Jurkat, Clone E6-1 (cell line): ENCODE results near the gene DOCK4.

Experiments
- DNase-seq: peaks from one replicate; pipeline ENCODE4 v3.0.0-alpha.2; 2011; ENCODE audit warnings: low read depth, low spot score
- H3K4me3 ChIP-seq: 2 replicates; pipeline ENCODE4 v1.5.1; 2011; ENCODE audit warnings: mild to moderate bottlenecking, low read length, control low read depth, moderate library complexity

The DOCK4 gene

DNA sequence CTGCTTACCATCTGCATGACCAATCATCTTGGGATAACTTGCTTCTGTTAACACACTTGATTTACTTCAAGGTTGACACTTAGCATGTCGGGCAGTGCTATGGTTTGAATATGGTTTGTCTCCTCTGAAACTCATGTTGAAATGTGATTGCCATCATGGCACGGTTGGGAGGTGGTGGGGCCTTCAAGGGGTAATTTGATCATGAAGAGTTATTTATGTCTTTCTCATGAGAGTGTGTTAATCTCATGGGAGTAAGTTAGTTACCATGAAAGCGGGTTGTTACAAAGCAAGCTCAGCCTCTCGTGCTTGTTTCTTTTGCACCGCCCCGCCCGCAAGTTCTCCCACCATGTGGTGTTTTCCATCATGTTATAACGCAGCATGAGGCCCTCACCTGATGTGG is 163.6 kb downstream of the DOCK4 start:
- no peak for DNase-seq
- H3K4me3 ChIP-seq = no peak overlapping the region

DNA sequence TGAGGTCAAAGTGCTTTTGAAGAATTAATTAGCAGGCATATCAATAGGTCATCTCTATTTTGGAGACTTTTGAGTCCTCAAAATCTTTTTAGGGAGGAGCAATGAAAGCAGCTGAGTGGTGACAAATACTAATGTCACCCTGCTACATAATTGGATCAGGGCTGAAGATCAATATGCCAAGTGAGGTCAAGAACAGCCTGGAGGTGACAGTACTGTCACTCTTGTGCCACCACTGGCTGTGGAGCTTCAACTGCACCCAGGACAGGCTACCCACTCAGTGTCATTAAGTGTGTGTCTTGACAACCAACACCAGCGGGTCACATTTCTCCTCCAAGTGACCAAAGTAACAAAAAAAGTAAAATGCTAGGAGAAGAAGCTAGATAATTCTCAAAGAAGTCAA is 167.8 kb downstream of the DOCK4 start:
- H3K4me3 ChIP-seq = no peak overlapping the region
- no peak for DNase-seq

DNA sequence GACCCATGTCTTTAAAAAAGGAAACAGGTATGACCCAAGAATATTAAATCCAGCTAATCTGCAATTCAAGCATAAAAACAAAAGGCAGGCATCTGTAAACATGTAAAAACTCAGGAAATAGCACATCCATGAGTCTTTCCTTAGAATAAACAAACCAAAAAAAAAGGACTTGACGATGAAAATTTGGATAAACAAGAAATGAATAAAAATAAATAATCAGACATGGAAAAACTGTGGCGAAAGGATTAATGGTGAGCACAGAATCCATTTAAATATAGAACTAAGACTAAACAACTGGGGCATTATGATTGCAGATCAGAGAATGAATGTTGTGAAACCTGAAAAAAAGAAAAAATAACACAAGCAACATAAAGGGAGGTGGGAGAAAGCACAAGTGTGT is 170.1 kb downstream of the DOCK4 start:
- no peak overlapping the region for H3K4me3 ChIP-seq
- DNase-seq = no peak

DNA sequence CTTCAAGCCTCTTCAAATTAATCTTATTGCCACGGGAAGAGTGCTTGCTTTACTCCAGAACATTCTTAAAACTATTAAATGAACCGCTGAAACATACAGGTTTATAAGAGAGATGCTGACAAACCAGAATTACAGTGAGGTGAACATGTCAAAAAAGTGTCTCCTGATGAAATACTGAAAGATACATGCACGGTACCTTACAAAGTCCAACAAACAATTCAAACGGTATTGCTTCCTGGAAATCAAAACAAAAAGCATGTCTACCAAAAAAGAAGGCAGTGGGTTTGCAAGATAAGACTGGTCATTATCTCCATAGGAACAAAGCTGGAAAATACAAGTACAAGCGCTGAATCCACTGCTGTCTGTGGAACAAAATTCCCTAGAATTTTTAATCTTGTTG is 174.5 kb downstream of the DOCK4 start:
- no peak overlapping the region for H3K4me3 ChIP-seq
- no peak for DNase-seq

DNA sequence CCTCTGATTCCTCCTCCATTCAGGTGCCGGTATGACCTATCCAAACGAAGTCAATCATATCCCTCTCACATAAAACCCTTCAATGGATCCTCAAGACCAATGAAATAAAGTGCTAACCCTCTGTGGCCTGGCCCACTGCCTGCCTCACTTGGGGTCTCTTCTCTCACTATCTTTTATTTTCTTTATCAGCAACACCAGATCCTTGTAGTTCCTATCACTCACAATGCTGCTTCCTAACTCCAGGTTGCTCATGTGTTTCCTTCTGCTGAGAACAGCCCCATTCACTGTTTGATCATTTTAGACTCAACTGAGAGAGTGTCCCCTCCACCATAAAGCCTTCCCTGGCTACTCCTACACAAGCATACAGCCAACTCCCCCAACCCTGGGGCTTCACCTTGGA is 180.6 kb downstream of the DOCK4 start:
- no peak overlapping the region for H3K4me3 ChIP-seq

DNA sequence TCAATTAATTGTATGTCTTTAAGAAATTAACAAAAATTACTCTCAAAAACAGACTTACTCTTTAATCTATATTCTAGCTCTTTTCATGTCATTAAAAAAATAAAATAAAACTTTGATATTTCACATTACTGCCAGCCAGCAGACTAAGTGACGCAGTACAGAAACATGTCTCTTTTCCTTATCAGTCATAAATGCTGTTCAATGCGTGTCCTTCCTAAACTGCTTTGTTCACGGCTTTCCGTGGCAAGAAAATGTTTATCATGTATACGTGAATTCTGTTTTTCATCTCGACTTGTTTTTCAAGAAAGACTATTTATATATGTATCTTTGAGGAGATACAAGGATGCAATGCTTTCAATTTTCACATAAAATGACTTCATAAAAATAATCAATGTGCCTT is 182.4 kb downstream of the DOCK4 start:
- DNase-seq = no peak
- H3K4me3 ChIP-seq = no peak overlapping the region

More for the DNA sequence above, 180.6 kb downstream of the DOCK4 start:
- no peak for DNase-seq

DNA sequence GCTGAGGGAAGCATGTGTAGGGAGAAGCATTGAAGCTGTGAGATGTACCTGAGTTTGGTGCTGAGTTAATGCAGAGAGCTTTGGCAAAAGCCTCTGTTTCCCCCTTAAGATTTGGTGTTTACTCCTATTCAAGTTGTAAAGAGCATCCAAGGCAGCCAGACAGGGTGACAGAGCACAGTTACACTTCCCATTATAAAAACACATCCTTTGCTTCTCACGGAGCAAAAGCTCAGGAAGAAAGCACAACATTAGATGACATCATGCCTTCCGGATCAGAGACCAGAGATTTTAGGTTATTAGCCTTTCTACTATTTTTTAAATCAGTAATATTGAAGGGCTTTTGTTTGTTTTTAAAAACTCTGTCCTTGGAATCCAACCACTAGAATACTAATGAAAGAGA is 182.9 kb downstream of the DOCK4 start:
- H3K4me3 ChIP-seq = no peak overlapping the region
- DNase-seq = no peak

DNA sequence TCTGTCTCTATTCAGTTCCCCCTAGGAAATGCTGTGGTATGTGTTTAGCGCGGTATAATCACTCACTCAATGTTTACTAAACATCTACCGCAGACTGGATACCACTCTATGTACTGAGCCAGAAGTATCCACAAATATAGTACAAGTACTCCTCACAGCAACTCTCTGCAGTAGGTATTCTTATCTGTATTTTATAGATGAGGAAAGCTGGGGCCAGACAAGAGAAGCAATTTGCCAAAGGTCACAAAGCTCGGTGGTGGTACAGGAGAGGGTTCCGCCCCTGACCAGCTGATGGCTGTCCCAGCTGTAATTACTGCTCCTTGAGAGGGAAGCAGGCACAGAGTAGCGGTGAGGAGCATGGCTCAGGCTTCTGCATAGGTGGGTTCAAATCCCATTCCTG is 184.1 kb downstream of the DOCK4 start:
- DNase-seq = no peak
- H3K4me3 ChIP-seq = no peak overlapping the region

DNA sequence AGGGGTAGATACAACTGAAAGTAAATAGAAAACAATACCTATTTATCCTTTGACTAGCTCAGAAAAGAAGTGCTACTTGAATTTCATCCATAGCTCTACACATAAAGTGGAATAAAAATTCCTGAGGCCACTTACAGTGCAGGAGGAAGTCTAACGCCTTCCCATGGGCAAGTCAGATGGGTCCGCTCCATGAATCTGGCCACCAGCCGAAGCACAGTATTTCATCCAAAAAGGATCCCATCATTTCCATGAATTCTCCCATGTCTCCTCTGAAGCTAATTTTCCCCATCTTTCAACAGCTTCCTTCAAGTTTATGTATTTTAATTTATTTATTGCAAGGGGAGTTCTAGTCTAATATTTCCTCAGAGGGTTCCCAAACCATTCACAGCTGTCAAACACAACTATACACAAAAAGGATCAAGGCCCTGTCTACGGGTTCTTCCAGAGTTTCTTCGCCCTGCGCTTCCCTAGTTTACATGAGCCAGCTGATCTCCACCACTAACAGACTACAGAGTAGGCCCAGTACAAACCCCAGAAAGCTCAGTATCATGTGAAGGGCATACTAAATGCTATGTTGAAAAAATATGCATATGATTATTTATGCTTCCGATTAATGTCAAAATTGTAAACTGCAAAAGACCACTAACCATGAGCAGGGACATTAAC is 184.7 kb downstream of the DOCK4 start:
- DNase-seq = no peak
- H3K4me3 ChIP-seq = no peak overlapping the region

DNA sequence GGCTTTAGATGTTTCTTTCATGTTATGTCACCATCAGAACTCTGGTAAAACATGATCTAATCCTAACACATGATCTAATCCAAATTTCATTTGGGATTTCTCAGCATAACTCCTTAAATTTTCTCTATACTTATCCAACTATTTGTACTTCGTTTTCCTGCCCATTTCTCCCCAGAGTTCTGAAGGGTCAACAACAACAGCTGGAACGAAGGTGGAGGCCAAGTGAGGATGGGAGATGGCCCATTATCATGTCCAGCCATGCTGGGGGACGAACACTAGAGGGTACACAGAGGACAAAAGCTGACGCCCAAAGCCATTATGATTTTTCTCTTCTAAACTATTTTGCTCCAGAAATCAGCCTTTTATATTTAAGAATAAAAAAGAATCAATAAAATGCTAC is 185.4 kb downstream of the DOCK4 start:
- H3K4me3 ChIP-seq = no peak overlapping the region
- DNase-seq = no peak

DNA sequence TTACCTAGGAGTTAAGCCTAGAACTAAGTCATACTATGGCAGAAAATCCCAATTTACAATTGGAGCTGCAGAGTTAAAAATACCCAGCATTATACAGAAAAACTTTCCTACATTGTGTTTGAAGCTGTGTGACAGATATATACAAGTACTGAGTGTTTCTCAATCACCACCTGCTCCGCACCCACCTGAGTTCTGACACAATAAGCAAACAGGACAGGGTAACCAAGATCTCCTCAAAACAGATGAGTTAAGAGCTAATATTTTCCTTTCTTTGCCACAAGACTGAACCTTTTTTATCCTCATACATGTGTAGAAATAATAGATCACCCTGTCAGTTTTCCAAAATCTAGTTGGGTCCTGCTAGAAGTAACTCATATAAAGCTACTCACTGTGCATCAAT is 186.3 kb downstream of the DOCK4 start:
- no peak for DNase-seq
- no peak overlapping the region for H3K4me3 ChIP-seq

DNA sequence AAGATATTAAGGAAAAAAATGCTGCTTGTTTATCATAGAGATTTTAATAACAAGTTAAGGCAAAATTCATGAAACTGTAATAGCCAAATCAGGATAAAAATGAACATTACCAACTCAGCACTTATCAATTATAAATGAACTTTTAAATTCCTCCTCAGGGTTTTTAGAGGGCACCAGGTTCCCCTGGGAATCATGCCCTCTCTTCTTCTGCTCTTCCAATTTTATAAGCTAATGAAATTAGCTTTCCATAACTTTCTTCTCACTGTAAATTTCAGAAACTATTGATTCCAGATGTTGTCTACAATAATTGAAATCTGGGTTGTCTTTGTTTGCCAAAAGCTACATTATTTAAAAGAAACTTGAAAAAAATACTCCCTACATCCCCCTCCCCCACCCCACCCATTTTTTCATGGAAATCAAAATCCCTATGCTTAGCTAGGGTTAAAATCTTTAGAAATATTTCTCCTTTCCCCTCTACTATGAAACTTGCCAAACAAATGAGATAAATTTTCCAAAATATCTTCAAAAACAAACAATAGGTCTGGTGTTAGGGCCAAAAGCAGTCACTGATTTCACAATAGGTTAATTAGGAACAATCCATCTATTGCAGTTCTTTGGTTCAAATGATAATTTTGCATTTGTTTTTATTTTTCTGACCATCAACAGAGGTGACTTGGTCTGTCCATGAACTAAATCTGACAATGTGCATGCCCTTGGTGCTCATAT is 187.7 kb downstream of the DOCK4 start:
- no peak overlapping the region for H3K4me3 ChIP-seq
- no peak for DNase-seq

DNA sequence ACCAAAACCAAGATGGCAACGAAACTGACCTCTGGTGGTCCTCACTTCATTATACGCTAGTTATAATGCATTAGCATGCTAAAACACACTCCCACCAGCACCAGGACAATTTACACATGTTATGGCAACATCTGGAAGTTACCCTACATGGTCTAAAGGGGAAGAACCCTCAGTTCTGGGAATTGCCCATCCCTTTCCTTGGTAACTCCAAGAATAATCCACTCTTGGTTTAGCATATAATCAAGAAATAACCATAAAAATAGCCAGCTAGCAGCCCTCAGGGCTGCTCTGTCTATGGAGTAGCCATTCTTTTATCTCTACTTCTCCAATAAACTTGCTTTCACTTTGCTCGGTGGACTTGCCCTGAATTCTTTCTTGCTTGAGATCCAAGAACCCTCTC is 191.1 kb downstream of the DOCK4 start:
- DNase-seq = no peak
- H3K4me3 ChIP-seq = no peak overlapping the region

DNA sequence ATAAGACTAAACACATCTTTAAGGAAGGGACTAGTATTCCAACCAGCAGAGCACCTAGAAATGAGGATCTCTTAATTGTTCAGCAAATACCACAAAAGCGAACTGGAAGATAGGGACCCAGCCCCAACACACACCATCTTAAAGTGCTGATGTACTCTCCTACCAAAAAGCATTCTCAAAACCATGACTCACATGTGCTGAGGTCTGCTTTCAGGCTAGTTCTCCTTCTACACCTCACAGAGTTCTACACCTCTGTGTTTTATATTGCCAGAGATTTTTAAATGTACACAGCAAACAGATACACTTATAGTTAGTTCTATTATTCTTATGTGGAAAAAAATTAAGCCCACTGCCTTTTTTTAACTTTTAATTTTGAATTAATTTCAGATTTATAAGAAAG is 191.9 kb downstream of the DOCK4 start:
- H3K4me3 ChIP-seq = no peak overlapping the region
- no peak for DNase-seq

DNA sequence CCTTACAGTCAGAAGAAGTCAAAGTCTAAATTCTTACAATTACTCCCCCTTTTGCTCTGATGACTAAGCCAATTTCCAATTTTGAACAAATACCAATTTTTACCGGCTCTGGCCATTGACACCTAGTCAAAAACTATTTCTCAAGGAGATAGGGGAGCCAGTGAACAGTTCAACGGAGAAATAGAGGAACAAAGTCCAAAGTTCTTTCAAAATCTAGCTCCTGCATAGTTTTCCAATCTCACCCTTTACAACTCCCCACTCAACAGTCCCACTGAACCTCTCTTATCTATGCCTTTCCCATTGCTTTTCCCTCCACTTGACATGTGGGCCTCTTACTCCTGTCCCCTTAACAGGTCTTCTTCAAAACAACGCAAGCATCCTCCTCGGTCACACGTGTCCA is 192.9 kb downstream of the DOCK4 start:
- DNase-seq = no peak

DNA sequence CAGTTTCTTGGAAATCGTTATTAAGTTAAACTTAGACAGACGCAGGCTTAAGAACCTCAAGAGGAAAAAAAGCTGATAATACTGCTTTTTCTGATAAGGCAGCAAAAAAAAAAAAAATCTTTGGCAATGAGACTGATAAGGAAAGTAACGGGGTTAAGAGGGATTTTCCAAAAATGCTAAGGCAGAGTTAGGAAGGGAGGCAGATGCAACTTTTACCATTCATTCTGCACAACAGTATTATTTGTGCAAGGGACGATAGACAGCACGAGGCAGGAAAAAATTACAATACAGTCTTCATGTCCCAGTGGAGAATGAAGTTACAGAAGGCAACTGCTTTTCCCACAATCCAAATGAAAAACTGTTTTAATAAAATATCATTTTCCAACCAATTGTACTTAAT is 194.0 kb downstream of the DOCK4 start:
- H3K4me3 ChIP-seq = no peak overlapping the region
- no peak for DNase-seq

More for the DNA sequence above, 192.9 kb downstream of the DOCK4 start:
- H3K4me3 ChIP-seq = no peak overlapping the region

DNA sequence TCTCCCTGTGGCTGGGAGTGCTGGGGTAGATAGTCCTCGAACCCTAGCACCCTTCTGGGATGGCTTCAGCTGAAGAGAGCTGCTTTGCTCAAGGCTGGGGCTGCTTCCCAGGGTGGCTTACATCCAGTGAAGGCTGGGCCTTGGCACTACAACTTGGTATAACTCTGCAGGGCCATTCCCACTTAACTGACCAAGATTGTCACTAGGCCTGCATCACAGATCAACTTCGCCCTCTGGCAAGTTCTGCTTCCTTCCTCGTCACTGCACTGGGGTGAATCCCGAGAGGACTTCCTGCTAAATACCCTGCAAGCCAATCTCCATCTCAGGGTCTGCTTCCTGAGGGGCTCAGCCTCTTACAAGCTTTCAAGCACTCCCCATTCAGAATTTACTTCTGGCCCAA is 195.2 kb downstream of the DOCK4 start:
- no peak for DNase-seq
- no peak overlapping the region for H3K4me3 ChIP-seq

DNA sequence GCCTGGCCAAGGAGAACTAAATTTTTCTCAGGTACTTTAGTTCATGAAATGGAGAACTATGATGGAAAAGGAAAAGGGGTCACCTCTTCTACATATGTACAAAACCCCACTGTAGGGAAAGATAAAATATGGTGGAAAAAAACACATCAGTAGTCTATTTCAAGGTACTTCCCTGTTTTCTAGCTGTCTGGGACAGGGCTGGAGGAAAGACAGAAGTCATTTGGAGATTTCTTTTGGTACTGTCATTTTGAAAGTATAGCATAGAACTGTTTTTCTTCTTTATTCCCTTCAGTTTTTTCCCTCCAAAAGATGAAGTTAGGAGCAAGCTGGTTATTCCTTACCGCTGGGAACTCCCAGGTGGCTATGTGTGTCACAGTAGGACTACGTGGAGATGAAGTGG is 196.1 kb downstream of the DOCK4 start:
- no peak for DNase-seq
- no peak overlapping the region for H3K4me3 ChIP-seq

DNA sequence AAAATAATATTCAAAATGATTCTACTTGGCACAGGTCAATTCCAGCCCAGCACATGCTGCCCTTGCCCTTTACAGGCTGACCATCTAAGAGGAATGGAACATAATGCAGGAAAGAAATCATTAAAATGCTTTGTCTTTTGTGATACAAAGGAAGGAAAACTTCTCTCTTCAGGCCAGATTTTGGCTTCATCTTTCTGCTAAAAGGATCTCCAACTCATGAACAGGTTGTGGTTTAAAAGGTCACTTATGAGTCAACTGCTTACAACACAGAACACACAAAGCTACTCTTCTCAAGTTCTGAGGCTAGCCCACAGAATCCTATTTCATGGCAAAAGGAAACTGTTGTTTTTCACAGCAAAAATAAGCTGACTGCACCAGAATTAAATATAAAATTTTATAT is 197.1 kb downstream of the DOCK4 start:
- DNase-seq = no peak
- H3K4me3 ChIP-seq = no peak overlapping the region

DNA sequence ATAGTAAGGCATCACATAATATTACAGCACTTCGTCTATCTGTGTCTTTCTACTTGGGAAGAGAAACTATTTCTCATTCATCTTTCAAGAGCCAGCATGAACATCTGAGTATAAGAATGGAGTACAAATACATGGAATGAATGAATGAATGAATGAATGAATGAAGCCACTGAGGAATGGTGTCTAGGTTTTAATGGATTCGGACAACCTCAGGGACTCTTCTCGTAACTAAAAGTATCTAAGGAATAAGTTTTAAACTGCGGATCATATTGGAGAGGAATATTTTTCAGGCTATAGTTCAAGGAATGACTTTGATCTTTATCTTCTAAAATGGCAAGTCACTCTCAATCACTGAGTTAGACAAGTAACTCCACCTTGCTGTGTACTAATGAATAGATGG is 199.0 kb downstream of the DOCK4 start:
- H3K4me3 ChIP-seq = no peak overlapping the region
- DNase-seq = no peak

DNA sequence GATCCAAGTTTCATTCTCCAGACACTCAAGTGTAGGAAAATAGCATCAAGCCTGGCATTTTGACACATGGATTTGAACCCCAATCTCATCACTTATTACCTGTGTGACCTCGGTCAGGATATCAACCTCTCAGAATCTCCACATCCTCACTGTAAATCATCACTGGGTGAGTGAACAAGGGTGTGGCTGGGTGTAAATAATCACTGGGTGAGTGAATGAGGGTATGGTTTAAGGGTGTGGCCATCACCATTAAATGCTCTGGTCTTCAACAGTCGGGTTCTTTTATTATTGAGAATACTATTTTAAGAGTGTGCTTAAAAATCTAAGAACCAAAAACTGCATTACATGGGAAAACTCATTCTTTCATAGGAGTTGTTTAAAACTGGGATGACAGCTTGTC is 200.1 kb downstream of the DOCK4 start:
- DNase-seq = no peak
- H3K4me3 ChIP-seq = no peak overlapping the region
